Neural cell (in vitro differentiated cells): ENCODE data around the gene VPREB1.

Source experiments
- EP300 ChIP-seq: fragments of 450-650 bp; conservative IDR thresholded peaks from 2 replicates; pipeline ENCODE4 v1.6.1; 2014; ENCODE audit warnings: antibody characterized with exemption, mild to moderate bottlenecking, moderate library complexity; ENCODE audit not compliant: poor library complexity, severe bottlenecking
- EZH2 ChIP-seq: fragments of 200-600, 300-800 bp; shearing (Covaris generic), sonication (generic); IDR thresholded peaks from 2 replicates; pipeline ENCODE4 v1.6.1; 2014; ENCODE audit warnings: antibody characterized with exemption, low read length, borderline replicate concordance, mild to moderate bottlenecking; ENCODE audit not compliant: insufficient read depth, poor library complexity, severe bottlenecking
- MXI1 ChIP-seq: fragments of 450-650 bp; conservative IDR thresholded peaks from 2 replicates; pipeline ENCODE4 v1.6.1; 2014; ENCODE audit warnings: antibody characterized with exemption, mild to moderate bottlenecking; ENCODE audit not compliant: poor library complexity, severe bottlenecking
- POLR2AphosphoS5 ChIP-seq: IDR thresholded peaks from 2 replicates; pipeline ENCODE4 v1.6.1; 2012
- RAD21 ChIP-seq: fragments of 450-650 bp; conservative IDR thresholded peaks from 2 replicates; pipeline ENCODE4 v1.6.1; 2014; ENCODE audit warnings: antibody characterized with exemption, mild to moderate bottlenecking, moderate library complexity
- TF ChIP-seq, protein P1 (sequence below): fragments of 450-650 bp; IDR thresholded peaks from 2 replicates; pipeline ENCODE4 v1.5.1; 2014; ENCODE audit warnings: antibody characterized with exemption, mild to moderate bottlenecking, moderate library complexity; ENCODE audit not compliant: poor library complexity, severe bottlenecking
- TF ChIP-seq, protein P2 (sequence below): IDR thresholded peaks from 2 replicates; pipeline ENCODE4 v1.6.1; 2012; ENCODE audit warnings: borderline replicate concordance

DNA sequence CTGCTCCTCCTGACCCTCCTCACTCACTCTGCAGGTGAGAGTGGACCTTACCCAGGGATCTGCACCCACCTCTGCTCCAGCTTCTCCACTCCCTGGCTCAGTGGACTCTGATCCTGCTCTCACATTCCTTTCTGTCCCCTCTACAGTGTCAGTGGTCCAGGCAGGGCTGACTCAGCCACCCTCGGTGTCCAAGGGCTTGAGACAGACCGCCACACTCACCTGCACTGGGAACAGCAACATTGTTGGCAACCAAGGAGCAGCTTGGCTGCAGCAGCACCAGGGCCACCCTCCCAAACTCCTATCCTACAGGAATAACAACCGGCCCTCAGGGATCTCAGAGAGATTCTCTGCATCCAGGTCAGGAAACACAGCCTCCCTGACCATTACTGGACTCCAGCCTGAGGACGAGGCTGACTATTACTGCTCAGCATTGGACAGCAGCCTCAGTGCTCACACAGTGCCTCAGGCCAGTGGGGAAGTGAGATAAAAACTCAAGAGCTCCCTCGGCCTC is 29.7 kb upstream of the VPREB1 start:
- TF ChIP-seq, protein P1, sequence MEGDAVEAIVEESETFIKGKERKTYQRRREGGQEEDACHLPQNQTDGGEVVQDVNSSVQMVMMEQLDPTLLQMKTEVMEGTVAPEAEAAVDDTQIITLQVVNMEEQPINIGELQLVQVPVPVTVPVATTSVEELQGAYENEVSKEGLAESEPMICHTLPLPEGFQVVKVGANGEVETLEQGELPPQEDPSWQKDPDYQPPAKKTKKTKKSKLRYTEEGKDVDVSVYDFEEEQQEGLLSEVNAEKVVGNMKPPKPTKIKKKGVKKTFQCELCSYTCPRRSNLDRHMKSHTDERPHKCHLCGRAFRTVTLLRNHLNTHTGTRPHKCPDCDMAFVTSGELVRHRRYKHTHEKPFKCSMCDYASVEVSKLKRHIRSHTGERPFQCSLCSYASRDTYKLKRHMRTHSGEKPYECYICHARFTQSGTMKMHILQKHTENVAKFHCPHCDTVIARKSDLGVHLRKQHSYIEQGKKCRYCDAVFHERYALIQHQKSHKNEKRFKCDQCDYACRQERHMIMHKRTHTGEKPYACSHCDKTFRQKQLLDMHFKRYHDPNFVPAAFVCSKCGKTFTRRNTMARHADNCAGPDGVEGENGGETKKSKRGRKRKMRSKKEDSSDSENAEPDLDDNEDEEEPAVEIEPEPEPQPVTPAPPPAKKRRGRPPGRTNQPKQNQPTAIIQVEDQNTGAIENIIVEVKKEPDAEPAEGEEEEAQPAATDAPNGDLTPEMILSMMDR, result no peak
- TF ChIP-seq, protein P2, sequence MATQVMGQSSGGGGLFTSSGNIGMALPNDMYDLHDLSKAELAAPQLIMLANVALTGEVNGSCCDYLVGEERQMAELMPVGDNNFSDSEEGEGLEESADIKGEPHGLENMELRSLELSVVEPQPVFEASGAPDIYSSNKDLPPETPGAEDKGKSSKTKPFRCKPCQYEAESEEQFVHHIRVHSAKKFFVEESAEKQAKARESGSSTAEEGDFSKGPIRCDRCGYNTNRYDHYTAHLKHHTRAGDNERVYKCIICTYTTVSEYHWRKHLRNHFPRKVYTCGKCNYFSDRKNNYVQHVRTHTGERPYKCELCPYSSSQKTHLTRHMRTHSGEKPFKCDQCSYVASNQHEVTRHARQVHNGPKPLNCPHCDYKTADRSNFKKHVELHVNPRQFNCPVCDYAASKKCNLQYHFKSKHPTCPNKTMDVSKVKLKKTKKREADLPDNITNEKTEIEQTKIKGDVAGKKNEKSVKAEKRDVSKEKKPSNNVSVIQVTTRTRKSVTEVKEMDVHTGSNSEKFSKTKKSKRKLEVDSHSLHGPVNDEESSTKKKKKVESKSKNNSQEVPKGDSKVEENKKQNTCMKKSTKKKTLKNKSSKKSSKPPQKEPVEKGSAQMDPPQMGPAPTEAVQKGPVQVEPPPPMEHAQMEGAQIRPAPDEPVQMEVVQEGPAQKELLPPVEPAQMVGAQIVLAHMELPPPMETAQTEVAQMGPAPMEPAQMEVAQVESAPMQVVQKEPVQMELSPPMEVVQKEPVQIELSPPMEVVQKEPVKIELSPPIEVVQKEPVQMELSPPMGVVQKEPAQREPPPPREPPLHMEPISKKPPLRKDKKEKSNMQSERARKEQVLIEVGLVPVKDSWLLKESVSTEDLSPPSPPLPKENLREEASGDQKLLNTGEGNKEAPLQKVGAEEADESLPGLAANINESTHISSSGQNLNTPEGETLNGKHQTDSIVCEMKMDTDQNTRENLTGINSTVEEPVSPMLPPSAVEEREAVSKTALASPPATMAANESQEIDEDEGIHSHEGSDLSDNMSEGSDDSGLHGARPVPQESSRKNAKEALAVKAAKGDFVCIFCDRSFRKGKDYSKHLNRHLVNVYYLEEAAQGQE, result no peak
- TF ChIP-seq EZH2, result no peak
- TF ChIP-seq MXI1, result no peak
- TF ChIP-seq RAD21, result no peak
- no peak for TF ChIP-seq POLR2AphosphoS5
- no peak for TF ChIP-seq EP300
